ENCODE results near the gene SCPEP1. TPM values are rescaled to one million over a fixed set of nuclear protein-coding genes. Genes with fewer than 3 reads are reported as not detected.
"Not testable (repeated sequence)": the region's sequence is repeated elsewhere in the genome, so short reads cannot be mapped to it uniquely, and the experiment has no call there.

Gene SCPEP1
- total RNA-seq, 2 experiments from 2014 or later = 16.0 to 16.2 TPM

- H3K36me3 Mint-ChIP-seq = peaks cover 12% of the 10 kb centered on the region
- H3K27me3 Mint-ChIP-seq = no peaks in the 10 kb centered on the region
- peaks cover 2% of the 10 kb centered on the region for H3K4me1 Mint-ChIP-seq
- H3K4me3 Mint-ChIP-seq = no peak overlapping the region
- DNase-seq = no peak
- no peak overlapping the region for H3K27ac Mint-ChIP-seq
- H3K9me3 Mint-ChIP-seq = no peaks in the 10 kb centered on the region
These were observed 31.9 kb upstream of the SCPEP1 start for GRCh38 chr17:56945938-56946505.

- peaks cover 12% of the 10 kb centered on the region for H3K36me3 Mint-ChIP-seq
- H3K9me3 Mint-ChIP-seq = no peaks in the 10 kb centered on the region
- no peaks in the 10 kb centered on the region for H3K27me3 Mint-ChIP-seq
- no peak for DNase-seq
- no peak overlapping the region for H3K27ac Mint-ChIP-seq
- peaks cover 2% of the 10 kb centered on the region for H3K4me1 Mint-ChIP-seq
- H3K4me3 Mint-ChIP-seq = no peak overlapping the region
These were observed 30.2 kb upstream of the SCPEP1 start for GRCh38 chr17:56947741-56948140.

GRCh38 chr17:56948491-56948890, 29.4 kb upstream of the SCPEP1 start:
- Mint-ChIP-seq H3K4me1 (peaks cover 2% of the 10 kb centered on the region), H3K4me3 (no peak overlapping the region), H3K36me3 (peaks cover 12% of the 10 kb centered on the region), H3K27me3 (no peaks in the 10 kb centered on the region), H3K9me3 (no peaks in the 10 kb centered on the region), H3K27ac (no peak overlapping the region)
- no peak for DNase-seq

- peaks cover 8% of the 10 kb centered on the region for H3K36me3 Mint-ChIP-seq
- no peak overlapping the region for H3K27ac Mint-ChIP-seq
- peaks cover 2% of the 10 kb centered on the region for H3K4me1 Mint-ChIP-seq
- no peak for DNase-seq
- no peaks in the 10 kb centered on the region for H3K27me3 Mint-ChIP-seq
- no peak overlapping the region for H3K4me3 Mint-ChIP-seq
- no peaks in the 10 kb centered on the region for H3K9me3 Mint-ChIP-seq
These were observed 28.3 kb upstream of the SCPEP1 start for GRCh38 chr17:56949595-56949994.

- Mint-ChIP-seq H3K4me1 (peaks cover 23% of the 10 kb centered on the region), H3K4me3 (no peak overlapping the region), H3K9me3 (no peaks in the 10 kb centered on the region), H3K27ac (no peak overlapping the region), H3K27me3 (no peaks in the 10 kb centered on the region), H3K36me3 (peaks cover 5% of the 10 kb centered on the region)
- DNase-seq = no peak
These were observed 20.9 kb upstream of the SCPEP1 start for GRCh38 chr17:56956992-56957391.

GRCh38 chr17:56960596-56961538, 17.1 kb upstream of the SCPEP1 start, which contains the start of gene COIL:
Gene COIL, minus strand, starts transcription at chr17:56961050. Its CDS starts 31 bp downstream, at chr17:56961019.
- H3K27me3 Mint-ChIP-seq = no peaks in the 10 kb centered on the region
- peak within 1 kb of the TSS; percentile 93 for H3K27ac Mint-ChIP-seq
- peak; percentile 92 for DNase-seq
- H3K4me1 Mint-ChIP-seq = peaks cover 23% of the 10 kb centered on the region
- peaks cover 5% of the 10 kb centered on the region for H3K36me3 Mint-ChIP-seq
- peak within 1 kb of the TSS; percentile 84 for H3K4me3 Mint-ChIP-seq
- H3K9me3 Mint-ChIP-seq = no peaks in the 10 kb centered on the region

GRCh38 chr17:56965241-56965640, 12.7 kb upstream of the SCPEP1 start:
- not testable (repeated sequence) for H3K36me3 Mint-ChIP-seq, H3K4me3 Mint-ChIP-seq, DNase-seq, H3K9me3 Mint-ChIP-seq, H3K4me1 Mint-ChIP-seq, H3K27me3 Mint-ChIP-seq, H3K27ac Mint-ChIP-seq

GRCh38 chr17:56965681-56966080, 12.2 kb upstream of the SCPEP1 start:
- H3K4me1 Mint-ChIP-seq, DNase-seq, H3K36me3 Mint-ChIP-seq, H3K9me3 Mint-ChIP-seq, H3K4me3 Mint-ChIP-seq, H3K27ac Mint-ChIP-seq, H3K27me3 Mint-ChIP-seq: not testable (repeated sequence)

GRCh38 chr17:56966338-56966737, 11.6 kb upstream of the SCPEP1 start:
- DNase-seq = no peak
- Mint-ChIP-seq H3K27ac (no peak overlapping the region), H3K27me3 (no peaks in the 10 kb centered on the region), H3K4me3 (no peak overlapping the region), H3K4me1 (peaks cover under 1% of the 10 kb centered on the region), H3K9me3 (no peaks in the 10 kb centered on the region), H3K36me3 (no peaks in the 10 kb centered on the region)

GRCh38 chr17:56970974-56971373, 7.0 kb upstream of the SCPEP1 start:
- Mint-ChIP-seq H3K4me1 (no peaks in the 10 kb centered on the region), H3K36me3 (no peaks in the 10 kb centered on the region), H3K27me3 (no peaks in the 10 kb centered on the region), H3K9me3 (no peaks in the 10 kb centered on the region), H3K4me3 (no peak overlapping the region), H3K27ac (no peak overlapping the region)
- no peak for DNase-seq

GRCh38 chr17:56972111-56972730, 5.7 kb upstream of the SCPEP1 start:
- H3K36me3 Mint-ChIP-seq = no peaks in the 10 kb centered on the region
- no peaks in the 10 kb centered on the region for H3K9me3 Mint-ChIP-seq
- no peak for DNase-seq
- H3K27me3 Mint-ChIP-seq = no peaks in the 10 kb centered on the region
- H3K4me3 Mint-ChIP-seq = no peak overlapping the region
- peaks cover 4% of the 10 kb centered on the region for H3K4me1 Mint-ChIP-seq
- no peak overlapping the region for H3K27ac Mint-ChIP-seq

- H3K9me3 Mint-ChIP-seq = no peaks in the 10 kb centered on the region
- H3K27ac Mint-ChIP-seq = no peak overlapping the region
- no peak for DNase-seq
- no peaks in the 10 kb centered on the region for H3K36me3 Mint-ChIP-seq
- peaks cover 9% of the 10 kb centered on the region for H3K4me1 Mint-ChIP-seq
- no peaks in the 10 kb centered on the region for H3K27me3 Mint-ChIP-seq
- H3K4me3 Mint-ChIP-seq = no peak overlapping the region
These were observed 4.4 kb upstream of the SCPEP1 start for GRCh38 chr17:56973520-56973919.

GRCh38 chr17:56974055-56974454, 3.9 kb upstream of the SCPEP1 start:
- no peaks in the 10 kb centered on the region for H3K27me3 Mint-ChIP-seq
- no peaks in the 10 kb centered on the region for H3K36me3 Mint-ChIP-seq
- H3K27ac Mint-ChIP-seq = no peak overlapping the region
- no peak overlapping the region for H3K4me3 Mint-ChIP-seq
- DNase-seq = no peak
- no peaks in the 10 kb centered on the region for H3K9me3 Mint-ChIP-seq
- peaks cover 14% of the 10 kb centered on the region for H3K4me1 Mint-ChIP-seq

GRCh38 chr17:56975656-56976055, 2.3 kb upstream of the SCPEP1 start:
- H3K4me3 Mint-ChIP-seq = no peak overlapping the region
- no peaks in the 10 kb centered on the region for H3K36me3 Mint-ChIP-seq
- no peaks in the 10 kb centered on the region for H3K27me3 Mint-ChIP-seq

GRCh38 chr17:56976941-56977608, 856 bp upstream of the SCPEP1 start:
- no peaks in the 10 kb centered on the region for H3K27me3 Mint-ChIP-seq
- H3K4me3 Mint-ChIP-seq = peak overlapping the region; percentile 69
- no peak for DNase-seq
- peaks cover 16% of the 10 kb centered on the region for H3K4me1 Mint-ChIP-seq
- H3K9me3 Mint-ChIP-seq = no peaks in the 10 kb centered on the region
- H3K27ac Mint-ChIP-seq = no peak overlapping the region
- H3K36me3 Mint-ChIP-seq = no peaks in the 10 kb centered on the region

More at GRCh38 chr17:56975656-56976055, 2.3 kb upstream of the SCPEP1 start:
- Mint-ChIP-seq H3K27ac (no peak overlapping the region), H3K4me1 (peaks cover 16% of the 10 kb centered on the region), H3K9me3 (no peaks in the 10 kb centered on the region)
- no peak for DNase-seq
